A549 (cell line): ENCODE results near the gene GCK.

Source experiments
- CEBPB ChIP-seq, 2 experiments: fragments of >200 bp in 1 of 2; sonication (Bioruptor Twin) in 1 of 2; formaldehyde crosslinking in 1 of 2; IDR thresholded peaks; 2 replicates each; pipeline ENCODE4 v1.6.1; 2012 to 2016
- CTCF ChIP-seq: fragments of >200 bp; sonication (Bioruptor Twin); formaldehyde crosslinking; IDR thresholded peaks from 3 replicates; pipeline ENCODE4 v1.5.1; 2016
- ELK1 ChIP-seq: fragments of 150-350 bp; IDR thresholded peaks from 2 replicates; pipeline ENCODE4 v1.6.1; 2014; ENCODE audit warnings: low read depth, mild to moderate bottlenecking, low read length
- HEYL ChIP-seq: fragments of 250-450 bp; sonication (Bioruptor Pico); IDR thresholded peaks from 2 replicates; pipeline ENCODE4 v1.8.0; 2021; ENCODE audit warnings: mild to moderate bottlenecking, moderate library complexity
- KDM5A ChIP-seq: fragments of 200-600 bp; sonication (generic); IDR thresholded peaks from 2 replicates; pipeline ENCODE4 v1.6.1; 2016; ENCODE audit warnings: antibody characterized with exemption, mild to moderate bottlenecking
- MAX ChIP-seq: IDR thresholded peaks from 2 replicates; pipeline ENCODE4 v1.6.1; 2012
- RCOR1 ChIP-seq: fragments of 150-350 bp; IDR thresholded peaks from 2 replicates; pipeline ENCODE4 v1.6.1; 2014; ENCODE audit warnings: antibody characterized with exemption, low read length, low read depth

DNA sequence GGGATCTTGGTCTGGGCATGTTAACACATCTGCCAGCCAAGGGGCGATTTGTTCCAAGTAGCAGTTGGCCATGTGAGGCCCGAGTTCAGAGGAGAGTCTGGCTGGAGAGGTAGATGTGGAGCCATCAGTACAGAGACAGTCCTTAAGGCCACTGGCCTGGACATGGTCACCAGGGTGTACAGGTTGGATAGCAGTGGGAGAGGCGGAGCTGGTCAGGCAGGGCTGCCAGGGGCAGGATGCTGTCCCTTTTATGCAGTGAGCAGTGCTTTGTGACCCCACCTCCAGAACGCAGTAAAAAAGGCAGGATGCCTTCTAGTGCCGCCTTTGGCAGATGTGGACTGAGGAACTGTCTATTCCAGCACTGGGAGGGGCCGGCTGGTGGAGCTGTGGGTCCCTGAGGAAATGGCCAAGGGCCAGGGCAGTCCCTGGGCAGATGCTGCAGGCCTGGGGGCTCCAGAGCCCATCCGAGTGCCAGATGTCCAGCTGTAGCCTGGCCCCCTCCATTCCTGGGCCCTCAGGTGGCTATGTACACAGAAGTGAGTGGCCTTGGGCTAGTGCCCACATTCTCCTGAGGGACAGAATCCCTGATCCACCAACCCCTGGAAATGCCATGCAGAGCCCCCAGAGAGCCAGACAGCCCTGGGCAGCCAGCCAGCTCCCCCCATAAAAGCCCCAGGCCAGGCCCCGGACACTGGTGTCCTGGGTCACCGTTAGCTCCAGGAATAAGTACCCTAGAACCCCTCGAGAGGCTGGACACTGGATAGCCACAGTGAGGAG, 31.0 kb downstream of the GCK start:
- TF ChIP-seq CTCF = no peak
- TF ChIP-seq ELK1 = no peak
- no peak for TF ChIP-seq RCOR1
- no peak for TF ChIP-seq MAX
- no peak for TF ChIP-seq KDM5A
- no peak for TF ChIP-seq HEYL (CRISPR knock-in tag)
- no peak for TF ChIP-seq CEBPB (IDR thresholded peaks at IDR 0.05)
